Testis (tissue), 3 donors: ENCODE results near the gene ADAM11. TPM values are rescaled to one million over a fixed set of nuclear protein-coding genes. Genes with fewer than 3 reads are reported as not detected.

Source experiments
- DNase-seq: peaks from one replicate; pipeline ENCODE4 v3.0.0-alpha.2; 2019
- H3K27ac ChIP-seq, 2 donors: fragments of 200-600 bp; sonication (generic); one replicate each; pipeline ENCODE4 v1.5.1; 2019
- H3K27me3 ChIP-seq: fragments of 200-600 bp; sonication (generic); one replicate; pipeline ENCODE4 v1.5.1; 2019
- H3K36me3 ChIP-seq: fragments of 200-600 bp; sonication (generic); one replicate; pipeline ENCODE4 v1.5.1; 2017; ENCODE audit warnings: low read depth; ENCODE audit errors: missing control alignments
- H3K4me1 ChIP-seq: fragments of 200-600 bp; sonication (generic); one replicate; pipeline ENCODE4 v1.5.1; 2019
- H3K4me3 ChIP-seq, 2 donors: fragments of 200-600 bp; sonication (generic); one replicate each; pipeline ENCODE4 v1.5.1; 2017 to 2019
- H3K9me3 ChIP-seq: fragments of 200-600 bp; sonication (generic); one replicate; pipeline ENCODE4 v1.5.1; 2017
- CTCF ChIP-seq, 3 experiments: fragments of 450-650 bp in 2 of 3; fragments of 200-600 bp in 1 of 3; sonication (generic) in 1 of 3; IDR thresholded peaks; one replicate each; pipeline ENCODE4 v1.5.1; 2016 to 2019; ENCODE audit warnings: antibody characterized with exemption in 3 of 3, mild to moderate bottlenecking in 2 of 3, moderate library complexity in 1 of 3
- POLR2A ChIP-seq: fragments of 450-650 bp; IDR thresholded peaks from one replicate; pipeline ENCODE4 v1.6.1; 2017; ENCODE audit warnings: antibody characterized with exemption, mild to moderate bottlenecking, moderate library complexity
- WGBS, 2 donors: methylation state at CpG; one replicate each; pipeline ENCODE4 v1.1.5; 2018; 5-methylcytosine and 5-hydroxymethylcytosine counted together
- intact Hi-C: fragments of 100-400 bp; cut with DNase I; formaldehyde crosslinking; loops from one replicate; pipeline ENCODE4 v1.15.1; 2023; ENCODE audit warnings: low total_unique reads
- polyA plus RNA-seq: library from polyadenylated mRNA; stranded (reverse); fragments of 350-450 nt; fragmentation: Illumina TruSeq; extraction: RNeasy Lipid Tissue Mini Kit (QIAGEN cat#74804); gene quantifications from one replicate; pipeline ENCODE4 v1.2.3, GENCODE V29; 2014; ENCODE audit warnings: low read depth, low replicate concordance; ENCODE audit not compliant: insufficient read depth
- total RNA-seq, 2 donors: library from RNA; depleted of rRNA; stranded (reverse); fragments of >200 nt; gene quantifications; one replicate each; pipeline ENCODE4 v1.2.3, GENCODE V29; 2016

The ADAM11 gene
- total and polyA plus RNA-seq, 3 donors from 2014 or later = 4.9 to 7.6 (median 7.6) TPM

GRCh38 chr17:44766409-44767038 lies 7.7 kb downstream of the ADAM11 start:
- H3K9me3 ChIP-seq = no peaks in the 10 kb centered on the region
- H3K36me3 ChIP-seq = no peaks in the 10 kb centered on the region
- H3K27me3 ChIP-seq = no peaks in the 10 kb centered on the region
- WGBS, 2 donors = 73 to 86% methylated on average over 8 of the region's 8 CpGs
- H3K27ac ChIP-seq = no peak overlapping the region
- no peak overlapping the region for H3K4me3 ChIP-seq
- TF ChIP-seq POLR2A = no peak
- intact Hi-C loops = no loop called here
- no peak for DNase-seq
- no peaks in the 10 kb centered on the region for H3K4me1 ChIP-seq

GRCh38 chr17:44767493-44767892 lies 8.7 kb downstream of the ADAM11 start:
- Histone ChIP-seq H3K27ac (no peak overlapping the region), H3K27me3 (no peaks in the 10 kb centered on the region), H3K4me3 (no peak overlapping the region), H3K4me1 (no peaks in the 10 kb centered on the region), H3K9me3 (no peaks in the 10 kb centered on the region), H3K36me3 (no peaks in the 10 kb centered on the region)
- DNase-seq = no peak
- 64 to 86% methylated on average over 2 to 4 of the region's 4 CpGs for WGBS, 2 donors
- intact Hi-C loops = no loop called here
- TF ChIP-seq POLR2A (no peak), CTCF (IDR thresholded peaks at IDR 0.05) (no peak)

GRCh38 chr17:44768505-44769142 lies 9.8 kb downstream of the ADAM11 start:
- Histone ChIP-seq H3K27ac (no peak overlapping the region), H3K9me3 (no peaks in the 10 kb centered on the region), H3K36me3 (no peaks in the 10 kb centered on the region), H3K27me3 (no peaks in the 10 kb centered on the region), H3K4me3 (no peak overlapping the region), H3K4me1 (no peaks in the 10 kb centered on the region)
- intact Hi-C loops = no loop called here
- no peak for DNase-seq
- TF ChIP-seq CTCF (IDR thresholded peaks at IDR 0.05) = no peak
- no peak for TF ChIP-seq POLR2A
- WGBS, 2 donors = 87 to 88% methylated on average over 10 to 11 of the region's 11 CpGs

GRCh38 chr17:44769230-44769629 lies 10.4 kb downstream of the ADAM11 start:
- DNase-seq = no peak
- no peak for TF ChIP-seq CTCF (IDR thresholded peaks at IDR 0.05)
- TF ChIP-seq POLR2A = no peak
- 70 to 71% methylated on average over 5 to 6 of the region's 6 CpGs for WGBS, 2 donors
- no peak overlapping the region for H3K4me3 ChIP-seq
- no peaks in the 10 kb centered on the region for H3K9me3 ChIP-seq
- no peaks in the 10 kb centered on the region for H3K36me3 ChIP-seq
- no peaks in the 10 kb centered on the region for H3K27me3 ChIP-seq
- intact Hi-C loops = no loop called here
- no peaks in the 10 kb centered on the region for H3K4me1 ChIP-seq
- H3K27ac ChIP-seq = no peak overlapping the region

GRCh38 chr17:44769647-44770084 lies 10.9 kb downstream of the ADAM11 start:
- no peaks in the 10 kb centered on the region for H3K27me3 ChIP-seq
- 77 to 80% methylated on average over 2 to 14 of the region's 15 CpGs for WGBS, 2 donors
- no peak overlapping the region for H3K27ac ChIP-seq
- H3K9me3 ChIP-seq = no peaks in the 10 kb centered on the region
- no peak for DNase-seq
- no peaks in the 10 kb centered on the region for H3K4me1 ChIP-seq
- intact Hi-C loops = loop anchor here (10.0 kb wide), 2 partner anchors 245 to 355 kb away; no protein-coding TSS in a partner anchor
- no peak overlapping the region for H3K4me3 ChIP-seq
- TF ChIP-seq CTCF (IDR thresholded peaks at IDR 0.05) (no peak), POLR2A (no peak)
- no peaks in the 10 kb centered on the region for H3K36me3 ChIP-seq
